ENCODE measurements around the gene SEC23A.
"Not testable (repeated sequence)": the region's sequence is repeated elsewhere in the genome, so short reads cannot be mapped to it uniquely, and the experiment has no call there.

The SEC23A gene

GRCh38 chr14:39102969-39103957 is at the start of gene SEC23A:
SEC23A (minus strand) TSS chr14:39103235; CDS start chr14:39096118, 7,117 bp downstream.
- ATAC-seq (peak; percentile 94), DNase-seq (peak; percentile 89)

- no peak for DNase-seq
- no peak for ATAC-seq
Observed at GRCh38 chr14:39145266-39145966, 42.4 kb upstream of the SEC23A start.

- not testable (repeated sequence) for DNase-seq, ATAC-seq
Observed at GRCh38 chr14:39143226-39143625, 40.2 kb upstream of the SEC23A start.

- ATAC-seq, DNase-seq: not testable (repeated sequence)
Observed at GRCh38 chr14:39141623-39142022, 38.6 kb upstream of the SEC23A start.

- no peak for DNase-seq
Observed at GRCh38 chr14:39140170-39140569, 37.1 kb upstream of the SEC23A start.

GRCh38 chr14:39138440-39138839 is 35.4 kb upstream of the SEC23A start:
- ATAC-seq (no peak), DNase-seq (no peak)

More at GRCh38 chr14:39140170-39140569, 37.1 kb upstream of the SEC23A start:
- no peak for ATAC-seq

- not testable (repeated sequence) for DNase-seq, ATAC-seq
Observed at GRCh38 chr14:39137835-39138234, 34.8 kb upstream of the SEC23A start.

GRCh38 chr14:39122330-39123138 is 19.5 kb upstream of the SEC23A start:
- DNase-seq (no peak), ATAC-seq (no peak)

GRCh38 chr14:39114073-39114838 is 11.2 kb upstream of the SEC23A start, which contains the start of gene GEMIN2:
GEMIN2 (plus strand) TSS chr14:39114323; CDS start chr14:39114339, 16 bp downstream.
- peak; percentile 97 for ATAC-seq
- DNase-seq, result peak; percentile 95

- ATAC-seq, result no peak
- no peak for DNase-seq
Observed at GRCh38 chr14:39113685-39114072, 10.6 kb upstream of the SEC23A start.

GRCh38 chr14:39109893-39110715 is 7.1 kb upstream of the SEC23A start:
- no peak for DNase-seq
- no peak for ATAC-seq

- DNase-seq (no peak), ATAC-seq (no peak)
Observed at GRCh38 chr14:39108791-39109190, 5.8 kb upstream of the SEC23A start.

- no peak for DNase-seq
- no peak for ATAC-seq
Observed at GRCh38 chr14:39107591-39107996, 4.6 kb upstream of the SEC23A start.

- not testable (repeated sequence) for DNase-seq, ATAC-seq
Observed at GRCh38 chr14:39104078-39104801, 1.2 kb upstream of the SEC23A start.

- ATAC-seq (no peak), DNase-seq (no peak)
Observed at GRCh38 chr14:39102265-39102968, 618 bp downstream of the SEC23A start.

- DNase-seq (no peak), ATAC-seq (no peak)
Observed at GRCh38 chr14:39099748-39100147, 3.3 kb downstream of the SEC23A start.

GRCh38 chr14:39099215-39099614 is 3.8 kb downstream of the SEC23A start:
- not testable (repeated sequence) for DNase-seq, ATAC-seq

GRCh38 chr14:39097159-39097558 is 5.9 kb downstream of the SEC23A start:
- DNase-seq (no peak), ATAC-seq (peak; percentile 98)

- no peak for ATAC-seq
- no peak for DNase-seq
Observed at GRCh38 chr14:39094515-39094914, 8.5 kb downstream of the SEC23A start.

Measured in stimulated activated naive CD8-positive, alpha-beta T cell treated with anti-CD3 and anti-CD28 coated beads, Interleukin-15, Interleukin-2, amounts not matched to agents 100 U/mL and 50 U/mL, for 24 hours (primary cell).